T-helper 22 cell (primary cell): ENCODE results near the gene OR5A2.
"Not testable (repeated sequence)": the region's sequence is repeated elsewhere in the genome, so short reads cannot be mapped to it uniquely, and the experiment has no call there.

ENCODE experiments used
- DNase-seq: peaks from one replicate; pipeline ENCODE4 v3.0.0-alpha.2; 2020; ENCODE audit warnings: low read depth

Gene OR5A2, protein sequence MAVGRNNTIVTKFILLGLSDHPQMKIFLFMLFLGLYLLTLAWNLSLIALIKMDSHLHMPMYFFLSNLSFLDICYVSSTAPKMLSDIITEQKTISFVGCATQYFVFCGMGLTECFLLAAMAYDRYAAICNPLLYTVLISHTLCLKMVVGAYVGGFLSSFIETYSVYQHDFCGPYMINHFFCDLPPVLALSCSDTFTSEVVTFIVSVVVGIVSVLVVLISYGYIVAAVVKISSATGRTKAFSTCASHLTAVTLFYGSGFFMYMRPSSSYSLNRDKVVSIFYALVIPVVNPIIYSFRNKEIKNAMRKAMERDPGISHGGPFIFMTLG

DNA sequence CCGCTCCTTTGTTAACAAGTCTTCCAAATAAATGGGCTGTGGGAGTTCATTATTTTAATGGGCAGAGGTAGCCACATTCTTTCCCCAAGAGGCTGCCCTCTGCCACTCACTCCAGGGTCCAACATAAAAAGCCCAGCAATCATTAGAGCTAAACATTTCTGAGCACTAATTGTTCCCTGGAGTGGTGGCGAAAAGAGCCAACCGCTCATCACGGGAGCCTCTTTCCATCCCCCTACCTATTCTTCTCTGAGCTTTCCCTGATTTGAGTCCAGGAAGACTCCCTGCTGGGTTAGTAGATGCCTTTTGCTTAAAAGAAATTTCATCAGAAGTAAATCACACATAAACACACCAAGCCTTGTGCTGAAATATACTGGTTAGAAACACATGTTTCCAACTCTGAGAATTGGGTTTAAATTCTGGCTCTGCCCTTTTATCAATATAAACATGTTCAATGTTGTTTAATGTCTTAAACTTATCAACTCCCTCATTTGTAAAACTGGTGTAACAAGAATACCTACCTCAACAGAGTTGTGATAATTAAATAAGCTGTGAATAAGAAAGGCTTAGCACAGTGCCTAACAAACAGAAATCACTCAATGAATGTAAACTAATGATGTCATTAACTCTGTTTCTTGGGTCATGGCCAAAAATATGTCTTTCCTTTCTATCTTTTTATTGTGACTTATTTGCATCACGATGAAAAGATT, at the start of gene OR5A2:
OR5A2 (minus strand) TSS at position 53 of the 707 bp plus-strand sequence. CDS start 3,460 bp downstream, outside the sequence.
- no peak for DNase-seq

DNA sequence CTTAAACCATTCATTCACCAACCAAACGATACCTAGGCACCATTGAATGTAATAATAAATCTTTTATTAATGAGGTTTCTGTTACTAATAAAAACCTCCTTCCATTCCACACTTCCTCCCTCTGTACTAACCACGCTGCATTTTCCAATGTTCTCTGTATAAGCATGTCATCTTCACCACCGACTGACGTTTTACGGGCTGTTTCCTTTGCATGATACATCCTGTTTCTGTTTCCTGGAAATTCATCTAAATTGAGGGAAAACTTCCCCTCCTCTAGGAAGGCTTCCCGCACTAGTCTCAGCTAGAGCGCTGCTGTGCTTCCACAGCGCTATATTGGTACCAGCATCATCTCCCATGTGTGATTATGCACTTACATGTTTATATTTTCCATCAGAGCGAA, 49.0 kb upstream of the OR5A2 start:
- no peak for DNase-seq

DNA sequence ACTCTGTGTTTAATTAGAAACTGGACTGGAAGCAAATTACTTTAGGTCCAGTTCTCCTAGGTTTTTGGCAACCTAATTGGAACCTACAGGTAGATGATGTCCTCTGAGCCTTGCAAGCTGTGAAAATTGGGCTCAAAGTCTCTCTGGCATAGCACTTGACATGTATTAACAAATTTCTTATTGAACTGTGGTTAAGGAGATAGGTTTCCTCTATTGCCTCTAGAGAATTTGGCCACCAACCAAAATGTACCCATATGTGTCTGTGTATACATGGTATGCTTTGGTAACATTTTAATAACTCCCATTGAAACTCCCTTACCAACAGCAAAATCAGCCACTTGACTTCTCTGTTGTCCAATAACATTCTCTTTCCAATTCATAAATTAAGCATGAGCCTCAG, 46.8 kb upstream of the OR5A2 start, which contains the start of gene OR4D10:
OR4D10 (plus strand) TSS at position 301 of the 400 bp plus-strand sequence. CDS start 4,115 bp downstream, outside the sequence.
- DNase-seq = no peak

DNA sequence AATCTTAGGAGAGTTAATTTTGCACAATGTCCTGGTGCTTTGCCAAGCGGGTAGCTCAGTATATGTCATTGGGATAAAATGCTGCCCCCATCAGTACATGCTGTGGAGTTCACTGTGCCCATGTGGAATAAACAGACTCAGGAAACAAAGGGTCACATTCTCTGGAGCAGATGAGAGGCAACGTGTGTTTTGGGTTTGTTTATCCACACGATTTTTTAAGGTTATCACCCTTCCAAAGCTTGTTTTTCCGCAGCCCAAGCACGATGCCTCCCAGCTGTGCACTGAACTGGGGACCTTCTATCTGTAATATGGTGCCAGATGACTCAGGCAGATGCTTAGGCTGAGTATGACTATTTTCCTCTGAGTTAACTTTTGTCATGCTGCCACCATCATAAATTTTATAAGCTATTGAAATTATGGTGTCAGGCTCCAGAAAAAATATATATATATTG, 37.0 kb upstream of the OR5A2 start:
- DNase-seq = no peak

DNA sequence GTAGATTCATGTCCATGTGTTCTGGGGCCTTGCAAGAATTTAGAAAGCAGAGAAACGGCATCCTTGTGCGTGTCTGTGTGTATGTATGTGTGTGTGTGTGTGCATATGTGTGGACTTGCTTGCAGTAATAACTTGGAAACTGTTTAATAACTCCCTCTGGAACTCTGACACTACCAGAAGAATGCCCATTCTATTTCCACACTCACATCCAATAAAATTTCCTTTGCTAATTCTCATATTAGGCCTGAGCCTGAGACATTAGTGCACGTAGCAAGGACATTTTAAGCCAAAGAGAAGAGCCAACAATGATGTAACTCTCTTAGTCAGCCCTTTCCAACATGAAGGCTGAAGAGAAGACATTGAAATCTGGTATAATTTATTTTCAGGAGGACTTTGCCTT, 33.7 kb upstream of the OR5A2 start:
- no peak for DNase-seq

DNA sequence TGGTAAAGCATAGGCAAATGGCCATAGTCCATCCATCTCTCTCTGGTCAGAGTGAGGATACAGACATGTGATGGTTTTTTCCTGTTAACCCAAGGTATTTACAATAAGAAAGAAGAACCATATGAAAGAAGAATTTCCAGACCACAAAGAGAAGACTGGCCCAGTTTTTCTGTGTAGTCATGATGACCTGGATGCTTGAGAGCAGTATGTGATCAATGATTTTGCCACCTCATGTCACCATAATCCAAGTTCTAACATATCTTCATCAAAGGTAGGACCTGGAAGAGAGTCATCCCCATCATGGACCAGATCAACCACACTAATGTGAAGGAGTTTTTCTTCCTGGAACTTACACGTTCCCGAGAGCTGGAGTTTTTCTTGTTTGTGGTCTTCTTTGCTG, 30.4 kb upstream of the OR5A2 start, which contains the start of gene OR4D6:
OR4D6 (plus strand) TSS at position 301 of the 400 bp plus-strand sequence; CDS start at position 301, 0 bp downstream.
- no peak for DNase-seq

DNA sequence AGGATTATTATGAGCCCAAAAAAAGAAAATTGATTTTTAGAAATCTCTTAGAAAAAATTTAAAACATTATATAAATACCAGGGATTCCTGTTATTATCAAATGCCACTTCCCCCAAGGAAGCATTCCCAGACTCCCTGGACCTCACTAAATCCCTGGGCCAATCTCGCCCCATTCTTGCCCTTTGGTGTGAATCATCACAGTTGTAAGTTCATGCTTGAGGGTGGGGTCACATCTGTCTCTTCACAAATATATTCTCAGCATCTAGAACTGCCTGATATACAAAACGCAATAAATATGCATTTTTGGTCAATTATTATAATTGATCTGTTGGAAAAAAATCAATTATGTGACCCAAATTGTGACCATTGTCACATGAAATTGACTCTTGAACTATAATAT, 22.3 kb upstream of the OR5A2 start:
- no peak for DNase-seq

DNA sequence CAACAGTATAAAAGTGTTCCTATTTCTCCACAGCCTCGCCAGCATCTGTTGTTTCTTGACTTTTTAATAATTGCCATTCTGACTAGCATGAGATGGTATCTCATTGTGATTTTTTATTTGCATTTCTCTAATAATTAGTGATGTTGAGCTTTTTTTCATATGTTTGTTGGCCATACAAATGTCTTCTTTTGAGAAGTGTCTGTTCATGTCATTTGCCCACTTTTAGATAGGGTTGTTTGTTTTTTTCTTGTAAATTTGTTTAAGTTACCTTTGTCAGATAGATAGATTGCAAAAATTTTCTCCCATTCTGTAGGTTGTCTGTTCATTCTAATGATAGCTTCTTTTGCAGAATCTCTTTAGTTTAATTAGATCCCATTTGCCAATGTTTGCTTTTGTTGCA, 19.4 kb upstream of the OR5A2 start:
- not testable (repeated sequence) for DNase-seq

DNA sequence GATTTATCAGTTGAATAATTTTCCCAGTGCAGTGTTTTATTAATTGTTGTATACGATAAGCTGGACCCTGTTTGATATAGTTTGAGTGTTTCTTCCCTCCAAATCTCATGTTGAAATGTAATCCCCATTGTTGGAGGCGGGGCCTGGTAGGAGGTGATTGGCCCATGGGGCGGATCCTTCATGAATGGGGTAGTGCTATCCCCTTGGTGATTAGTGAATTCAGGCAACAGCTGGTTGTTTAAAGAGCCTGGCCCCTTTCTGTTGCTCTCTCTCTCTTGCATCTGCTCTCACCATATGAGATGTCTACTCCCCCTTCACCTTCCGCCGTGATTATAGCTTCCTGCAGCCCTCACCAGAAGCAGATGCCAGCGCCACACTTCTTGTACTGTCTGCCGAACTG, 11.6 kb upstream of the OR5A2 start:
- no peak for DNase-seq

DNA sequence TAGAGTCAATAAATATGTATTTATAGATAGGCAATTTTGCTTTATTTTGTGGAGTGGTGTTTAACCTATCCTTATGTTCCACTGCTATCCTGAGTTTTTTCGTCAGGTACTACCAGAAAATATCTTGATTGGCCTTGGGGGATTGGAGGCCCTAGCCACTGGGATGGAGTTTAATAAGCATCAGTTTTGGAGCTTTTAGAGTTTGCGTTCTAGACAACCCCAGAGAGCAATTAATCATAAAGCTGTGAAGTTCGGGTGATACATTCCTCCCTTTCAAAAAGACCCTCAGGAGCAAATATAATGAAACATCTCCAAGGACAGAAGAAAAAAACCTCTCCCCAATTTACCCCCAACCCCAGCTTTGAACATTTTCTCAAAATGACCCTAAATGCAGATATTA, 10.0 kb upstream of the OR5A2 start, which contains the start of gene OR5A1:
OR5A1 (plus strand) TSS at position 301 of the 400 bp plus-strand sequence. CDS start 6,700 bp downstream, outside the sequence.
- no peak for DNase-seq

DNA sequence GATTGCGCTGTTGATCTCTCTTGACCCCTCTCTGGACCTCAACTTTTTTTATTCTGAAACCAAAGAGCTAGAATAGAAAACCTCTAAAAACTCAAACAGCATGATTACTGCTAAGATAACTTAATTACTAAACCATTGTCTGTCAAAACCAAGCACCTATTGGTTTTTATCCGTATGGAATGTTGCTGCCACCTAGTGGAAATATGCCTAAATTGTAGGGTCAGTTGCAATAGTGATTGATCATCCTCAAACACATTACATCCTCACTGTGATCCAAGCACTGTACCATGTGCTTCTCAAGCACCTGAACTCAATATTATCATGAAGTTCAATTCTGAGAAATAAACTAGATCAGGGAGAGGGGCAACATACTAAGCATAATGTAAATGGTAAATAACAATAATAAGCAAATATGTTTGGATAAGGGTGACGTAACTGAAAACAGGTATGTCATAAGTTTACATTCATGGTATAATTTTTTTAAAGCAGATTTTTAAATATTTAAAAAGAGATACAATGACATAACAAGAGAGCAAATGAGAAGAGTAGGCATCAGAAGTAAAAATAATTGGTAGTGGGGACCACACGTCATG, 3.8 kb upstream of the OR5A2 start:
- peak; percentile 1 for DNase-seq

DNA sequence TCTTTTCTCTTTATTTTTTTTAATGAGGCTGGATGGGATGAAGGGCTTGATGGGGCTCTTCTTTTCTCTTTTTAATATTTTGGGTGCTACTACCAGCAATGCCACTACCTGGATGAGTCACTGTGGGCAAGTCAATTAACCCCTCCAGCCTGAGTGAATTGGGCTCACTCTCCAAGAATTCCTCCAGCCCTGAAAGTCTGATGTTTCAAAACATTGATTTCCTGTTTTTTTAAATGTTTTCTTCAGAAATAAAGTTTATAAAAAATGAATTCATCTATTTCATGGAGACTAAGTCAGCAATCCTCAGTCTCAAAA, 812 bp upstream of the OR5A2 start:
- DNase-seq = no peak

DNA sequence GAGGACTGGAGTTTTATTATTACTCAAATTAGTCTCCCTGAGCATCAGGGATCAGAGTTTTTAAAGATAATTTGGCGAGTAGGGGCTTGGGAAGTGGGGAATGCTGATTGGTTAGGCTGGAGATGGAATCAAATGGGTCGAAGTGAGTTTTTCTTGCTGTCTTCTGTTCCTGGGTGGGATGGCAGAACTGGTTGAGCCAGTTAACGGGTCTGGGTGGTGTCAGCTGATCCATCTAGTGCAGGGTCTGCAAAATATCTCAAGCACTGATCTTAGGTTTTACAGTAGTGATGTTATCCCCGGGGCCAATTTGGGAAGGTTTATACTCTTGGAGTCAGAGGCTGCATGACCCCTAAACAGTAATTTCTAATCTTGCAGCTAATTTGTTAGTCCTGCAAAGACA, 1.1 kb downstream of the OR5A2 start:
- no peak for DNase-seq

DNA sequence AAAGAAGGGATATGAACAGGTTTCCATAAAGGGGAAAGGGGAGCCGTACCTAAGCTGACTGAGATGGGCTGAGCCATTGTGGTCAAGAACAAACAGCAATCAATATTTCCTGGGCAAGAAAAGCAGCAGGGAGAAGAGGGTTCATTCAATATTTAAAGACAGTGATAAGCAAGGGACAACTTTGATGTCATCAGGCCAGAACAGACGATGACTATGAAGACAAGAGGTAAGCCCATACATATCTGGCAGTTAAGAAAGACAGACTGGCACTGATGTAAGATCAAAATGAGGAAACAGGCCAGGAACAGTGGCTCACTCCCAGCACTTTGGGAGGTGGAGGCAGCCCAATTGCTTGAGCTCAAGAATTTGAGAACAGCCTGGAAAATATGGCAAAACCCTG, 2.4 kb downstream of the OR5A2 start:
- no peak for DNase-seq

DNA sequence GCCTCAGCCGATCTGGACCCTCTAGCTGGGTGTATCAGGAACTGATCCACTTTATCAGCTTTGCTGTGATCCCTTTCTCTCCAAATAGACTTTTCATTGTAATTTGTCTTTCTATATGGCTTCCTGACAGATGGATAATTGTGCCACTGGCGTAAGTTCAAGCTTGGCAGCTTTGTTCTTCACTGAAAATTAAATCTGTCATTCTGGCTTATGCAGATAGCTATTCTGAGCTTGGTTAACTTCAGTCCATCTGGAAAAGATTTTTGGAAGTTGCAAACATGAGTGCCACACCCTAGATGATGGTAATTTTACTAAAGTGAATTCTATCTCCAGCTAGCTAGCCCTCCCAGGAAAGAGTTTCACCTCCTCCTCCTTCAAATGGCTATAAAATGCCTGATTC, 8.1 kb downstream of the OR5A2 start:
- no peak for DNase-seq

DNA sequence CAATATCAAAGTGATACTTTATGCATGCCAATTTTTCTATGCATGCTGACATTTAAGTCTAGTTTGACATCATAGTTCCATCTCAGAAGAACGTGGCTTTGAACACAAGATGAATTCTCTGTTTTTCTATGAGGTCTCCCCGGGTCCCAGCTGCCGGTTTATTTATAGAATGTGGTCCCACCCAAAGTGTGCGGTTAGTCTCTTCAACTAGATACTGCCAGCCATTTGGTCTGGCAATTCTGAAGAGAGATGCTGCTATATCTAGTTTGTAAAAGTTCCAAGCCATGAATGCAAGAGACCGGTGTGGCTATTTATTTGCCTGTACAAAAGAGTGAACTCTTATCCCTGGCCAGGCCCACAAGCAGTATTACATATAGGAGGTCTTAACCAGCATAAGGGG, 9.2 kb downstream of the OR5A2 start:
- DNase-seq = no peak

DNA sequence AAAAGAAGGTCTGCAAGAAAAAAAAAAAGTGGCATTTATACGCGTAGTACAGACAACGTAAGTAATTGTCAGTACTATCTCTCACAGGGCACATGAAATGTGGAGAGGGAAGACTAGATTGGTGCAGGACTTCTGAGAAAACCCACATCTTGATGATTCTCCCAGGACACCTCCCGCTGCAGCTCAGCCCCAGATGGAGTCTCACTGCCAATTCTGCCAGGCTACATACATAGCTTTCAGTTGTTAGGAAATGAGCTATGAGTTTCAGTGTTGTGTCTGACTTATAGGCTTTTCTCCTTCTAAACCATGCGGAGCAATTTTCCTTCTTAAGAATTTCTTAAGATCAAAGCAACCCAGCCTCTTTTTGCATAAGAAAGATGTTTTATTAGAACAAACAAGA, 9.6 kb downstream of the OR5A2 start:
- DNase-seq = no peak

DNA sequence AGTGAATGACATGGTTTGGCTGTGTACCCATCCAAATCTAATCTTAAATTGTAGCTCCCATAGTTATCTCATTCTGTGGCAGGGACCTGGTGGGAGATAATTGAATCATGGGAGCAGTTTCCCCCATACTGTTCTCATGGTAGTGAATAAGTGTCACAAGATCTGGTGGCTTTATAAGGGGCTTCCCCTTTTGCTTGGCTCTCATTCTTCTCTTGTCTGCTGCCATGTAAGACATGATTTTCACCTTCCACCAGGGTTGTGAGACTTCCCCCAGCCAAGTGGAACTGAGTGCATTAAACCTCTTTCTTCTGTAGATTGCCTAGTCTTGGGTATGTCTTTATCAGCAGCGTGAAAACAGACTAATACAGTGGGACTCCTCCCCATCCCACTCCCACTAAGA, 11.1 kb downstream of the OR5A2 start:
- no peak for DNase-seq

DNA sequence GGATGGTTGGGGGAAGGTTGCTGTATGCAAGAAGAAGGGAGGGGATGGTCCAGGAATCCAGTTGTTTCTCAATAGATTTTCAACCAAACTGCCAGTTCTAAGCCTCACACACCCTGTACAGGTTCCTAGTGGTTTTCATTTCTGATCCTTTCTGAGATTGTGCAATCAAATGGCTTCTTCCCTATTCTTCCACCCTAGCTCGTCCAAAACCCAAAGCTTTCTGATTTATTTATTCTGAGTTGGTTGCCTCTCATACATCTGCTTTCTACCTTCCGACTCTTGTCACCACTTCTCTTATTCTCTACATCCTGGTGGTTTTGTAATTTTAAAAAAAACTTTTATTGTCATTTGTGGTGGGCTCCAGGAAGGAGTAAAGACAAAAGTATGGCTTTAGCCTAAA, 12.6 kb downstream of the OR5A2 start:
- no peak for DNase-seq

DNA sequence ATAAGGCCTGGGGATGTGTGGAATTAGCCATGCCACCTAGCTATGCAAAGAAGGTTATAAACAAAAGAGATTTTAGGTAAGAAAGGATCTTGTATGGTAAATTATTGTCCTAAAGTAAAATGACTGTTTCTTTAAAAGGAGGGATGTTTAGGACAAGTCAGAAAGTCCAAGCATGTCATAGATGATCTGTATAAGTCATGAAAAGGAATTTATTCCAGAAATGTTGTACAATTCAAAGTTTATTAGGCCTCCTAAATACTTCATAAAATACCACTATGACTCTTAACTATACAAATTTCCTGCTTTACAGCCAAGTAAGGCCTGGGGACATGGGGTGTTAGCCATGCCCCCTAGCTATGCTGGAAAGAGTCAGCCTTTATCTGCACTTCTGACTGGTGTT, 22.7 kb downstream of the OR5A2 start:
- DNase-seq = no peak

DNA sequence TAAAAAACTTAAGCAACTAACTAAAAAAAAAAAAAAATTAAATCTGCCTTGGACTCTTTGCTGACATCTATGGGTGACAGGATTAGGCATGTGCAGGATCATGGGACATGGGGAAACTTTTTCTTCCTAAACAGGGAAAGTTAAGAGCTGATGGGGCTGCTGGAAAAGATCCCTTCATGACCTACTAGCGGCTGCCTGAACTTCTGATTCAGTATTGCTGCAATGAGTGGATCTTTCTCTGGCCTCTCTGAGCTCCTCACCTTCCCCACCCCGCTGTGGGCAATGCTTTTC, 25.0 kb downstream of the OR5A2 start:
- DNase-seq = no peak

DNA sequence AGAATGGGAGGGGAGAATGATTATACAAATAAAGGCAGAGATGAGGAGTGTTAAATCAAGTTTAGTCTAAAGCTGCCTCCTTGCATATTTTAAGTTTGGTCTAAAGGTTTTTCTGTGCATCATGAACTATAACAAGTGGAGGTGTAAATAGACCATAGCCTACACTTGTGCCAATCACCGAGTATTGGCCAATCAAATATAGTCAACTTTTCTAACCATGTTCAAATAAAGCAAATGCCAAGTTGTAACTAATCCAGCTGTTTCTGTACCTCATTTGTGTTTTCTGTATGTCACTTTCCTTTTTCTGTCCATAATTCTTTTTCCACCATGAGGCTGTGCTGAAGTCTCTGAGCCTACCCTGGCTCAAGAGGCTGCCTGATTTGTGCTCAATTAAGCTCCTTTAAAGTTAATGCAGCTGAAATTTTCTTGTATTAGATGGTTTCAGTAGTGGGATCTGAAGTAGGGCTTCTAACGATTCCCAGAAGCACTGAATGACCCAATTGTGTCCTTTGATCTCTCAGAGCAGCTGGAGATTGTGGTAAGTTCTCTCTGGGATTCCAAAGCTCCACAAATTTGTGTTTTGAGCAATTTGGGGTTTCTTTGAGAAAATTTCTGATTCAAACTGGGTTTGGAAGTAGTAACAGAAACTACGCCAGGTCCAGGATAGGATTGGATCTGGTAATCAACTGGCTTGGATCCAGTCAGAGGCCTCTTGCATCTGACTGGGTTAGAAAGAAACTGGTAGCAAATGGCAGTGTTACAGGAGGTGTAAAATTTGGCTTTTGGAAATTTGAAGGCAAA, 25.6 kb downstream of the OR5A2 start:
- DNase-seq = no peak
